PC-9 (cell line): ENCODE data around the gene ZNF420.

ENCODE experiments used
- CTCF ChIP-seq: fragments of 200-600 bp; sonication (generic); conservative IDR thresholded peaks from 2 replicates; pipeline ENCODE4 v1.6.1; 2017; ENCODE audit warnings: mixed run types, antibody characterized with exemption, mild to moderate bottlenecking, moderate library complexity
- EZH2 ChIP-seq: fragments of 200-600 bp; sonication (generic); IDR thresholded peaks from 2 replicates; pipeline ENCODE4 v1.8.0; 2017; ENCODE audit warnings: antibody characterized with exemption, low read depth

DNA sequence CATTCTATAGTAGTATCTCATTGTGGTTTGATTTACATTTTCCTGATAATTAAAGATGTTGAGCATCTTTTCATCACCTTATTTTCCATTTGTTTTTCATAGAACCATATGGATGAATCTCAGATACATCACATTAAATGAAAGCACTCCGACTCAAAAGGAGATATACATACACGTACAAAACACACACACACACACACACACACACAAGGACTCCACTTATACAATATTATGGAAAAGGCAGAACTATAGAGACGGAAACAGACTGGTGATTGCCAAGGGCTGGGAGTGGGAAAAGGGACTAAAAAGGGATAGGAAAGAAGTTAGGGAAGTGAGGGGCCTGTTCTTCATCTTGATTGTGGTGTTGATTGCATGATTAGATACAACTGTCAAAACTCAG lies 70.0 kb downstream of the ZNF420 start:
- TF ChIP-seq CTCF (no peak), EZH2 (no peak)
